Measurements from ENCODE around the gene ZNF579.

- TF ChIP-seq, protein P1, sequence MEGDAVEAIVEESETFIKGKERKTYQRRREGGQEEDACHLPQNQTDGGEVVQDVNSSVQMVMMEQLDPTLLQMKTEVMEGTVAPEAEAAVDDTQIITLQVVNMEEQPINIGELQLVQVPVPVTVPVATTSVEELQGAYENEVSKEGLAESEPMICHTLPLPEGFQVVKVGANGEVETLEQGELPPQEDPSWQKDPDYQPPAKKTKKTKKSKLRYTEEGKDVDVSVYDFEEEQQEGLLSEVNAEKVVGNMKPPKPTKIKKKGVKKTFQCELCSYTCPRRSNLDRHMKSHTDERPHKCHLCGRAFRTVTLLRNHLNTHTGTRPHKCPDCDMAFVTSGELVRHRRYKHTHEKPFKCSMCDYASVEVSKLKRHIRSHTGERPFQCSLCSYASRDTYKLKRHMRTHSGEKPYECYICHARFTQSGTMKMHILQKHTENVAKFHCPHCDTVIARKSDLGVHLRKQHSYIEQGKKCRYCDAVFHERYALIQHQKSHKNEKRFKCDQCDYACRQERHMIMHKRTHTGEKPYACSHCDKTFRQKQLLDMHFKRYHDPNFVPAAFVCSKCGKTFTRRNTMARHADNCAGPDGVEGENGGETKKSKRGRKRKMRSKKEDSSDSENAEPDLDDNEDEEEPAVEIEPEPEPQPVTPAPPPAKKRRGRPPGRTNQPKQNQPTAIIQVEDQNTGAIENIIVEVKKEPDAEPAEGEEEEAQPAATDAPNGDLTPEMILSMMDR (IDR thresholded peaks at IDR 0.05), result no peak
- no peak for TF ChIP-seq POLR2A (IDR thresholded peaks at IDR 0.05)
These were observed 40.0 kb downstream of the ZNF579 start for GRCh38 chr19:55540619-55541018.
